Ramos (cell line): ENCODE results near the gene APOL2.

ENCODE experiments used
- in situ Hi-C: fragments of 300-500 bp; cut with MboI; formaldehyde crosslinking; loops from one replicate; pipeline ENCODE4 v1.14.3; 2022; ENCODE audit warnings: low sequenced_read_pairs; ENCODE audit not compliant: unreplicated experiment

APOL2 gene

GRCh38 chr22:36180928-36181327 lies 58.4 kb downstream of the APOL2 start:
- in situ Hi-C loops, result loop anchor here (5.0 kb wide), 1 partner anchor 39 kb away; no protein-coding TSS in a partner anchor

DNA sequence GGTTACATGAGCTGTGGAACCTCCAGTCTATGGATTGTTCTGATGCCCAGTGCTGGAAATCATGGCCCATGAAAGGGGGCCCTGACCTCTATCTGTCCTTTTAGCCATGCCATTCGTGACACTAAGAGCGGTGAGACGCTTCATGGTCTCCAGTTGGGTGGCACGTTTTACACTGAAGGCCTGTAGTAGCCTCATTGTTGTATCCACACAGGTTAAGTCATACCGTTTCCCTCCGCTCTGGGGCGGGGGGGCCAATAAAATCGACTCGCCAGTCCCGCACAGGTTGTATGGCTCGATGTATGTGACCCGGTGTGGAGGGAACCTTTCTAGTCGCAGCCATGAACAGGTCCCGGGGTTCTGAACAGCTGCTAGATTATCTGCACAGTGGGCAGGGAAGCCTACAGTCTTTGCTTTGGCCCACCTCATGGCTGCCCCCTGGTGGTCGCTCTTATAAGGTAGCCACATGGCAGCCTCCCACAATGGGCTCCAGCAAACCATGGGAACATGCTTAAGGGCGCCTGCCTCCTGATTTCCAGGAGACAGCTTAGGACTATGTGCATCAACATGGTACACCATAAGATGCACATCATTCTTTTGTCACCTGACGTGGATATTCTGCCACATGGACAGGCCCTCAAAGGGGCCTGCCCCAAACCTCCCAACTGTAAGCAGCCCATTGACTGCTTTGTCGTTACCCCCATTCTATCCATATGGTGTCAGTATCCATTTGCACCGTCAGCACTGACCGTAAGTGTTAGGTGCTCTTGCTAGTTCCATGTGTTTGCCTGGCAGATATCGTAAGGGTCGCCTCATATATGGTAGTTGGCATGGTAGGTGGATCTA lies 59.1 kb downstream of the APOL2 start:
- in situ Hi-C loops, result loop anchor here (5.0 kb wide), 1 partner anchor 38 kb away; no protein-coding TSS in a partner anchor

- in situ Hi-C loops, result no loop called here
These were observed 62.2 kb downstream of the APOL2 start for GRCh38 chr22:36177160-36177559.
